Fibroblast of lung (primary cell): Measurements from ENCODE around the gene TBC1D8. TPM values are rescaled to one million over a fixed set of nuclear protein-coding genes. Genes with fewer than 3 reads are reported as not detected.

Experiments used
- DNase-seq, 2 donors: peaks; one replicate each; pipeline versions ENCODE4 v3.0.0 to v3.0.0-alpha.2; 2010; ENCODE audit warnings: low read depth in 2 of 2
- H2AFZ ChIP-seq: 2 replicates; pipeline ENCODE4 v1.5.1; 2012; ENCODE audit warnings: low read length, control low read depth, inconsistent platforms
- H3K27ac ChIP-seq: 2 replicates; pipeline ENCODE4 v1.5.1; 2011; ENCODE audit warnings: low read length, control low read depth; ENCODE audit not compliant: insufficient read depth
- H3K27me3 ChIP-seq: 2 replicates; pipeline ENCODE4 v1.5.1; 2011; ENCODE audit warnings: mild to moderate bottlenecking, low read length; ENCODE audit not compliant: control insufficient read depth, insufficient read depth
- H3K36me3 ChIP-seq: 2 replicates; pipeline ENCODE4 v1.5.1; 2011; ENCODE audit warnings: low read length; ENCODE audit not compliant: control insufficient read depth, insufficient read depth
- H3K4me1 ChIP-seq: 2 replicates; pipeline ENCODE4 v1.5.1; 2011; ENCODE audit warnings: low read length; ENCODE audit not compliant: control insufficient read depth, insufficient read depth; ENCODE audit errors: extremely low read depth
- H3K4me2 ChIP-seq: 2 replicates; pipeline ENCODE4 v1.5.1; 2011; ENCODE audit warnings: low read length, control low read depth; ENCODE audit not compliant: insufficient read depth; ENCODE audit errors: extremely low read depth
- H3K4me3 ChIP-seq, 4 experiments: fragments of 200-600 bp in 1 of 4; sonication (generic) in 1 of 4; replicated peaks in 1 of 4; 2 replicates each; pipeline ENCODE4 v1.5.1; 2011 to 2016; ENCODE audit warnings: low read length in 4 of 4, low read depth in 3 of 4, mild to moderate bottlenecking in 3 of 4, control low read depth in 2 of 4, inconsistent platforms in 1 of 4, mixed read lengths in 1 of 4; ENCODE audit not compliant: insufficient read depth in 1 of 4; ENCODE audit errors: control extremely low read depth in 1 of 4
- H3K79me2 ChIP-seq: 2 replicates; pipeline ENCODE4 v1.5.1; 2012; ENCODE audit warnings: mild to moderate bottlenecking, low read length, inconsistent platforms; ENCODE audit not compliant: control insufficient read depth, insufficient read depth
- H3K9ac ChIP-seq: 2 replicates; pipeline ENCODE4 v1.5.1; 2011; ENCODE audit warnings: mild to moderate bottlenecking, low read length, control low read depth; ENCODE audit not compliant: insufficient read depth
- H3K9me3 ChIP-seq: 2 replicates; pipeline ENCODE4 v1.5.1; 2012; ENCODE audit warnings: low read depth, low read length; ENCODE audit not compliant: control insufficient read depth, insufficient read depth
- H4K20me1 ChIP-seq: 2 replicates; pipeline ENCODE4 v1.5.1; 2011; ENCODE audit warnings: low read length; ENCODE audit not compliant: control insufficient read depth, insufficient read depth; ENCODE audit errors: extremely low read depth
- EZH2 ChIP-seq: IDR thresholded peaks from 2 replicates; pipeline ENCODE4 v1.5.1; 2012; ENCODE audit warnings: low read length, control low read depth, mild to moderate bottlenecking; ENCODE audit errors: missing control alignments
- polyA plus RNA-seq, 2 donors: library from polyadenylated mRNA; depleted of rRNA in 1 of 2; stranded (reverse) in 1 of 2; unstranded in 1 of 2; fragments of >200 nt; gene quantifications; 2 replicates each; pipeline ENCODE4 v1.2.1, GENCODE V29; 2011 to 2012; ENCODE audit warnings: missing spikeins in 1 of 2
- total RNA-seq: library from RNA; depleted of rRNA; stranded (reverse); fragments of >200 nt; gene quantifications from 2 replicates; pipeline ENCODE4 v1.2.1, GENCODE V29; 2014
- TF ChIP-seq, protein P1 (sequence below), 2 donors: IDR thresholded peaks in 1 of 2; conservative IDR thresholded peaks in 1 of 2; 1 replicate in 1 of 2; 2 replicates in 1 of 2; pipeline ENCODE4 v1.5.1; 2011 to 2012; ENCODE audit warnings: low read length in 2 of 2, control low read depth in 1 of 2, inconsistent platforms in 1 of 2, low read depth in 1 of 2, mild to moderate bottlenecking in 1 of 2

The TBC1D8 gene
- total and polyA plus RNA-seq, 2 donors (not counting 1 experiment from before 2014, with no cell fraction given), result 3.8 to 5.4 TPM

DNA sequence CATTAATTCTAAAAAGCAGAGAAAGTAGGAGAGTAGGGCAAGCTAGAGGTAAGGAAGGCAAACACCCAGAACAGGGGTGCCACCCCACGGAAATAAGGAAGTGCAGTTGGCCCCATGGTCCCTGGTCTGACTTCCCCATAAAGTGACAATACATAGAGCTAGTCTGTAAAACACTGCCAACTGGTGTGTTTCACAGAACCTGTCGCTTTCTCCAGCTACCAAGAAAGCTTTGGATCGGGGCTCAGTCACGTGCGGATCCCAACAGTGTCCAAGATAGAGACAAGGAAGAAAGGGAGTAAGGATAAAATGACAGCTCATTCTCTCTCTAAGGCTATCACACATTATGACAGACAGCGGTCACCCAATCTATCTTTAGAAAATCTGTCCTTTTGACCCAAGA lies 36.4 kb downstream of the TBC1D8 start:
- no peak for DNase-seq
- Histone ChIP-seq H3K4me3 (no peak overlapping the region), H3K27me3 (no peaks in the 10 kb centered on the region), H3K36me3 (no peaks in the 10 kb centered on the region), H3K9me3 (no peaks in the 10 kb centered on the region), H2AFZ (no peak overlapping the region), H3K79me2 (no peaks in the 10 kb centered on the region), H3K27ac (no peak overlapping the region), H3K9ac (no peak overlapping the region), H3K4me1 (peaks cover 9% of the 10 kb centered on the region), H4K20me1 (no peaks in the 10 kb centered on the region), H3K4me2 (no peak overlapping the region)
- TF ChIP-seq, protein P1, sequence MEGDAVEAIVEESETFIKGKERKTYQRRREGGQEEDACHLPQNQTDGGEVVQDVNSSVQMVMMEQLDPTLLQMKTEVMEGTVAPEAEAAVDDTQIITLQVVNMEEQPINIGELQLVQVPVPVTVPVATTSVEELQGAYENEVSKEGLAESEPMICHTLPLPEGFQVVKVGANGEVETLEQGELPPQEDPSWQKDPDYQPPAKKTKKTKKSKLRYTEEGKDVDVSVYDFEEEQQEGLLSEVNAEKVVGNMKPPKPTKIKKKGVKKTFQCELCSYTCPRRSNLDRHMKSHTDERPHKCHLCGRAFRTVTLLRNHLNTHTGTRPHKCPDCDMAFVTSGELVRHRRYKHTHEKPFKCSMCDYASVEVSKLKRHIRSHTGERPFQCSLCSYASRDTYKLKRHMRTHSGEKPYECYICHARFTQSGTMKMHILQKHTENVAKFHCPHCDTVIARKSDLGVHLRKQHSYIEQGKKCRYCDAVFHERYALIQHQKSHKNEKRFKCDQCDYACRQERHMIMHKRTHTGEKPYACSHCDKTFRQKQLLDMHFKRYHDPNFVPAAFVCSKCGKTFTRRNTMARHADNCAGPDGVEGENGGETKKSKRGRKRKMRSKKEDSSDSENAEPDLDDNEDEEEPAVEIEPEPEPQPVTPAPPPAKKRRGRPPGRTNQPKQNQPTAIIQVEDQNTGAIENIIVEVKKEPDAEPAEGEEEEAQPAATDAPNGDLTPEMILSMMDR (conservative IDR thresholded peaks at IDR 0.05 in 1 of 2, IDR thresholded peaks at IDR 0.05 in 1 of 2; ENCODE audit: low read depth in 1 of 2, low read length in 2 of 2), result no peak
- TF ChIP-seq EZH2, result no peak

DNA sequence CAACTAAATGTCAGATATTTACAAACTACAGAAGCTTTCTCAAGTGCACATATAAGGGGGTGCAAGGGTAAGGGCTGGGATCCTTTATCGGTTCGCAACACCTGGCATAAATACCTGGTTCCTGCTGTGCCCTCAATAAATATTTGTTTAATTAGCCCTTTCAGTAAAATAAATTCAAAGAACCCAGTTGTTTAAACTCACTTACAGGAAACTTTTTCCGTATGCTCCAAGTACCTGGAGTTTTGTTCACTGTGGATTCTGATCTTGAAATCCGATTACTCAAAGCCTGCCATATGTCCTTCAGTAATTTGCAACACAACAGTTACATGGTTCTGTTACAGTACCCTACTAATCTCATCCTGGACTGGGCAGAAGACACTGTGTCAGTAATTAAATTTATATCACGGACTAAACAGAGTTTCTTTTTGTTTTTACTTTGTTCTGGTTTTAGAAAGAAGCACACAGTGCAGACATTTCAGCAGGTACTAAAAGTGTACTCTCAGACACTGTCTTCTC lies 36.9 kb downstream of the TBC1D8 start:
- peaks cover 6% of the 10 kb centered on the region for H3K4me1 ChIP-seq
- H3K36me3 ChIP-seq, result no peaks in the 10 kb centered on the region
- H3K9me3 ChIP-seq, result no peaks in the 10 kb centered on the region
- H4K20me1 ChIP-seq, result no peaks in the 10 kb centered on the region
- H3K9ac ChIP-seq, result no peak overlapping the region
- no peak overlapping the region for H3K27ac ChIP-seq
- H2AFZ ChIP-seq, result no peak overlapping the region
- no peak overlapping the region for H3K4me2 ChIP-seq
- no peak overlapping the region for H3K4me3 ChIP-seq
- no peaks in the 10 kb centered on the region for H3K27me3 ChIP-seq
- no peak for DNase-seq
- no peaks in the 10 kb centered on the region for H3K79me2 ChIP-seq
- no peak for TF ChIP-seq EZH2
- TF ChIP-seq, protein P1 (conservative IDR thresholded peaks at IDR 0.05 in 1 of 2, IDR thresholded peaks at IDR 0.05 in 1 of 2; ENCODE audit: low read depth in 1 of 2, low read length in 2 of 2), result no peak

DNA sequence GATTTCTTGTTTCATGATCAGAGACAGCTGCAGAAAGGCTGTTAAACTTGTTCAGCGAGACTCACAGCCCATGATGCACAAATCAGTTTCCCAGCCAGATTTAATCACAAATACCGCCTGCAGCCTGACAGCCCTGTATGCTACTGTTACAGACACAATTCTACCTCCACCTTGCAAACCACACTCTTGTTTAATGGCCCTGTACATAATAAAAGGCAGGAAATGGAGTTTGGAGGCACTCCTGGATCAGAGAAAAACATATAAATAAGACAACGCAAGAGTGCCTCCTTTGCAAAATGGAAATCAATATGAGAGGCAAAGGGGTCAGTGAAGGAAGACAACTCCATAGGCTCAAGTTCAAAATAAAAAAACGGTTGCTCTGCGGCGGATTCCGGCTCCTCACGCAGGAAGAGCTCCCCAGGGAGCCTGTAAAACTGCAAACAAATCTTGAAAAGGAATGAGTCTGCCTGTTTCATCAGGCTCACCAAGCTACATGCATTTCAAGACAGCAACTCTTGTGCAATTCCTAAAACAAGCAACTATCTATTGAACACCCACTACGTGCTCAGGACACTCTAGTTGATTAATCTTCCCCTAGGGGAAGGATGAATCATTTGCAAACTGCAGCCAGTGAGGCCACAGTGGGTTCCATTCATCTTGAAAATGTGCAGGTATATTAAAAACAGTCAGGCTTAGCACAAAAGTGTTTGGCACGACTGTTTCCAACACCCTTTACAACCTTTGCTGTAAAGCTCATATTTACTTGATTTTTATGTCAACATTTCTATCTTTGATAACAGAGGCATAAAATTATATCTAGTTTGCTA lies 37.5 kb downstream of the TBC1D8 start:
- TF ChIP-seq EZH2, result no peak
- TF ChIP-seq, protein P1 (conservative IDR thresholded peaks at IDR 0.05 in 1 of 2, IDR thresholded peaks at IDR 0.05 in 1 of 2; ENCODE audit: low read depth in 1 of 2, low read length in 2 of 2), result no peak
- no peaks in the 10 kb centered on the region for H3K36me3 ChIP-seq
- no peak overlapping the region for H2AFZ ChIP-seq
- H3K4me1 ChIP-seq, result peaks cover 6% of the 10 kb centered on the region
- no peaks in the 10 kb centered on the region for H3K79me2 ChIP-seq
- H3K9me3 ChIP-seq, result no peaks in the 10 kb centered on the region
- H3K9ac ChIP-seq, result no peak overlapping the region
- H3K4me3 ChIP-seq, result no peak overlapping the region
- H3K27ac ChIP-seq, result peak overlapping the region; percentile 43
- peak; percentile 9 to 87 for DNase-seq
- peak overlapping the region; percentile 48 for H3K4me2 ChIP-seq
- no peaks in the 10 kb centered on the region for H4K20me1 ChIP-seq
- H3K27me3 ChIP-seq, result no peaks in the 10 kb centered on the region
